Measurements from ENCODE around the gene GSTO2. TPM values are rescaled to one million over a fixed set of nuclear protein-coding genes. Genes with fewer than 3 reads are reported as not detected.

Gene GSTO2
- total RNA-seq, 6 experiments from 2014 or later, result 2.5 to 15.0 (median 12.3) TPM

GRCh38 chr10:104259456-104259855 lies 9.5 kb upstream of the GSTO2 start:
- Mint-ChIP-seq H3K9me3 (no peaks in the 10 kb centered on the region), H3K4me3 (peak overlapping the region; percentile 58), H3K36me3 (ENCODE audit: low read depth) (peaks cover 55% of the 10 kb centered on the region), H3K27me3 (ENCODE audit: insufficient read depth) (no peaks in the 10 kb centered on the region), H3K4me1 (ENCODE audit: low read depth) (peaks cover 68% of the 10 kb centered on the region), H3K27ac (peak overlapping the region; percentile 82)
- no peak for DNase-seq
- no peak for TF ChIP-seq CTCF (IDR thresholded peaks at IDR 0.05)

DNA sequence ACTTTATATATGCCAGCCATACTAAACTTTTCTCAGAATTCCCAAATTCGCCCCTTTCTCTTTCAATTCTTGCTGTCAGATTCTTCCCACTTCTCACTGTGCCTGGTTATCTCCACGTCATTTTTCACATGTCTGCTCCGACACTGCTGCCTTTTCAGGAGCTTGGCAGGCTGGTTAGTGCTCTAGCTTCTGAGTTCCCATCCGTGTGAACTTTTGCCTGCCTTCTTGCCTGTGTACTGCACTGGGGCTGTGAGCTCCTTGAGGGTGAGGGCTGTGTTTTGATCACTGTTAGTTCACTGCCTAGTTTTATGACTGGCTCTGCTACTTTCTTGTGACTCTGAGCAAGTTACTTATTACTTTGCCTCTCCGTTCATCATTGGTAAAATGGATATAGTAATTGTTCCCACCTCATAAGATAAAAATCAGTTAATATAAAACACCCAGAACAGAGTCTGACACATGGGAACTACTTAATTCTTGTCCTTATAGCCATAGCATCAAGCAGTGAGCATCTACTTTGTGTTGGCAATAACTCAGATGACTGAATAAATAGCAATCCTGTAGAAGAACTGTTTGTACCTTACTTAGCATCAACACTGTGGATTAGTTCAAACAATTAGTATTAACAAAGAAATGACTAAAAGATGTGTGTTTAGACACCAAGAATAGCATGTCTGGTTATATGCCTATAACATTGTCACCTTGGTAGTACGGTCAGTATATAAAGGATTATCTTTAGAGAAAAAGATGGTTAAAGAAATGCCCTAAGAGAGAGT lies 8.8 kb upstream of the GSTO2 start:
- peaks cover 66% of the 10 kb centered on the region for H3K4me1 Mint-ChIP-seq (ENCODE audit: low read depth)

GRCh38 chr10:104260775-104261115 lies 8.2 kb upstream of the GSTO2 start:
- no peaks in the 10 kb centered on the region for H3K27me3 Mint-ChIP-seq (ENCODE audit: insufficient read depth)
- peak; percentile 60 for DNase-seq
- TF ChIP-seq CTCF (IDR thresholded peaks at IDR 0.05), result no peak
- H3K4me1 Mint-ChIP-seq (ENCODE audit: low read depth), result peaks cover 66% of the 10 kb centered on the region
- H3K27ac Mint-ChIP-seq, result peak overlapping the region; percentile 82
- H3K9me3 Mint-ChIP-seq, result no peaks in the 10 kb centered on the region
- peak overlapping the region; percentile 61 for H3K4me3 Mint-ChIP-seq
- H3K36me3 Mint-ChIP-seq (ENCODE audit: low read depth), result peaks cover 63% of the 10 kb centered on the region

More for the DNA sequence above, 8.8 kb upstream of the GSTO2 start:
- peak overlapping the region; percentile 61 for H3K4me3 Mint-ChIP-seq
- no peaks in the 10 kb centered on the region for H3K27me3 Mint-ChIP-seq (ENCODE audit: insufficient read depth)
- DNase-seq, result peak; percentile 17
- peaks cover 58% of the 10 kb centered on the region for H3K36me3 Mint-ChIP-seq (ENCODE audit: low read depth)
- H3K9me3 Mint-ChIP-seq, result no peaks in the 10 kb centered on the region
- peak overlapping the region; percentile 82 for H3K27ac Mint-ChIP-seq
- no peak for TF ChIP-seq CTCF (IDR thresholded peaks at IDR 0.05)

DNA sequence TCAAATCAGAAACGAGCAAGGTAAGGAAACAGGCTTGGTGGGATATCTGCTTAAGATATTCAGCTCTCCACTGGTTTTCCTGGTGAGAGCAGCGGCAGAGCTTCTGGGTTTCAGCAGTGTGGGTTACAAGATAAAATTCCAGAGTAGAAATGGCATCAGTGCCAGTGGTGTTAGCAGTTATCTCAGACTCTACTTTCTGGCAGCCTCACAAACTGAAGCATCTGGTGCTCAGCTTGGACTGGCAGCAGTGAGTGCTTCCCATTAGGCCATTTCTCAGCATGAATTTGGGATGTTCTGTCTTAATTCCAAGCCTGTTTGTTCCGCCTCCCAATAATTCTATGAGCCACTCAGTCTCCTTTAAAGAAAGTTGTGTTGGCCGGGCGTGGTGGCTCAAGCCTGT lies 6.9 kb upstream of the GSTO2 start:
- Mint-ChIP-seq H3K27me3 (ENCODE audit: insufficient read depth) (no peaks in the 10 kb centered on the region), H3K36me3 (ENCODE audit: low read depth) (peaks cover 69% of the 10 kb centered on the region), H3K4me3 (no peak overlapping the region), H3K27ac (peak overlapping the region; percentile 82; the same call in 1 of the 2 replicates), H3K4me1 (ENCODE audit: low read depth) (peaks cover 53% of the 10 kb centered on the region), H3K9me3 (no peaks in the 10 kb centered on the region)
- no peak for DNase-seq
- TF ChIP-seq CTCF (IDR thresholded peaks at IDR 0.05), result no peak

DNA sequence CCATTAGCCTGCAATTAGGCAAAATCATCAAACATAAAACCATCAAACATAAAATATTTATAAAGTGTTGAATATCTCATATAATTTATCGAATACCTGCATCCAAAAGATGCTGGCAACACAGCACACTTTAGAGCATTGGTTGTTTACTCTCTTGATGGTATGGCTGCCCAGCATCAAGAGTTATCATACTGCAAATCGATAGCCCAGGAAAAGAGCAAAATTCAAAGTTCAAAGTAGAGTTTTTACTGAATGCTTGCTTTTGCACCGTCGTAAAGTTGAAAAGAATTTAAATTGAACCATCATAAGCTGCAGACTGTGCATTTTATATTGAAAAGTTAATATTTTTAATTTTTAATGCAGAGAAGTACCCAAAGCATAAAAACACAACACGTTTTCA lies 4.2 kb upstream of the GSTO2 start:
- Mint-ChIP-seq H3K27me3 (ENCODE audit: insufficient read depth) (no peaks in the 10 kb centered on the region), H3K4me1 (ENCODE audit: low read depth) (peaks cover 36% of the 10 kb centered on the region), H3K9me3 (no peaks in the 10 kb centered on the region), H3K36me3 (ENCODE audit: low read depth) (peaks cover 69% of the 10 kb centered on the region), H3K4me3 (no peak overlapping the region), H3K27ac (no peak overlapping the region)
- no peak for TF ChIP-seq CTCF (IDR thresholded peaks at IDR 0.05)
- DNase-seq, result no peak
